T follicular helper cell (primary cell): Measurements from ENCODE around the gene BMAL1.

ENCODE experiments used
- DNase-seq: peaks from one replicate; pipeline ENCODE4 v3.0.0-alpha.2; 2020; ENCODE audit warnings: low read depth

The BMAL1 gene

DNA sequence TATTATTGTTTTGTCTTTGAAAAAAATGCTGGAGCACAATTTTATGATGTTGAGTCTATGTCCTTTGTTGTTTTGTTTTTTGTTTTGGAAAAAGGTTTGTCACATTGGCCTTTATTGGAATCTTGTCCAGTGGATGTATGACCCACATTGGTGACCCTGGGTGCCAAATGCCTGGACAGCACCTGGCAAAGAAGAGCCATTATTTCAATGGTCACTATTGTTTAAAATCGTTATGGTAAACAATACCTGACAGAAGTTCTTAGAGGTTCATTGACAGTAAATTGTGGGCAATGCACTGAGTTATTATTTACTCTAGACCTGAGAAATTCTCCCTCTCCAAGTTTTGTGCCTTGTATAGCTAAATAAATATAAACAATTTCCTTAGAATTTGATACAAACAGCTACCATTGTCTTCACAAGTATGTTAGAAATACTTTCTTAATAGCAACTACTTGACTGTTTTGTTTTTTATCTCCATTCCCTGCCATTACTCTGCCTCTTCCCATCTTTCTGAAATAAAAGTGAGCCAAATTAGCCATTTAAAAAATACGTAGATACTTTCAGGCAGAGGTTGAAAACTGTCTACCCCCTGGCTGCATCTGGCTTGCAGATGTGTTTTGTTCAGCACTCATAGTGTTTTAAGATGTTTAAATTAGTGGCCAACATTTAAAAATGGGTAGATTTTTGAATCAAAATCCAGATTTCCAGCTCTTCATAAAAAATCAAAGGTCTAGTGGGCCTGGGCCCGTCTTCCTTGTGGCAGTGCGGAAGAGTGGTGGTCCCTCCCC is 39.9 kb downstream of the BMAL1 start:
- no peak for DNase-seq

DNA sequence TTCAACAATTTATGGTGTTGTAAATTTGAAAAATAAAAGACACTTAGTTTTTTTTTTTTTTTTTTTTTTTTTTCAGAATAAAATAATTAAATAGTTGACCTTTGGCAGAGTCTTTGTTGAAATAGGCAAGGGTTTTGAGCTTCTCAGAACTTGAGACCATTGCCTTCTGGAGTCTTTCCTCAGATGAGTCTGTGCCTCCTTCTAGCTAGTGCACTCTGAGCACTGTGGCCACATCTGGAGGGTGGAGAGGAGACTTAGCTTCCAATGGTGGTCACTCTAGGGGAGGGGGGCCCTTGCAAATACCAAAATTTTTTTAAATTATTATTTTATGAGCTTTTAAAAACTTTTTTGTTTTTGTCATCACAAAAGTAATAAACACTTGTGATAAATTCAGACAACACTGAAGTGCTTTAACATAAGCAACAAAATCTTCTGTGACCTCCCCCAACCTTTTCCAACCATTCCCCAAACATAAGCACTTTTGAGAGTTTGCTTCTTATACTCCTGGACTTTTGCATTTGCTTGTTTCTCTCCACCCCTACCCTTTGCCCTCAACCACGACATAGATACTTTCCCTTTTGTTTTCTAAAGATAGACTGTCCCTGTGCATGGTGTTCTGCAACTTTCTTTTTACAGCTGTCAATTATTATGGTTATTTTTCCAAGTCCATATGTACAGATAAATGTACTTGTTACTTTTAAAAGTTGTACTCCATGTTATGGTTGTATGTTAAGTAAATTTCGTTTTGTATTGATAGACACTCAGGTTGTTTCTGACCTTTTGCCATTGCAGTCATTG is 41.1 kb downstream of the BMAL1 start:
- DNase-seq, result no peak

DNA sequence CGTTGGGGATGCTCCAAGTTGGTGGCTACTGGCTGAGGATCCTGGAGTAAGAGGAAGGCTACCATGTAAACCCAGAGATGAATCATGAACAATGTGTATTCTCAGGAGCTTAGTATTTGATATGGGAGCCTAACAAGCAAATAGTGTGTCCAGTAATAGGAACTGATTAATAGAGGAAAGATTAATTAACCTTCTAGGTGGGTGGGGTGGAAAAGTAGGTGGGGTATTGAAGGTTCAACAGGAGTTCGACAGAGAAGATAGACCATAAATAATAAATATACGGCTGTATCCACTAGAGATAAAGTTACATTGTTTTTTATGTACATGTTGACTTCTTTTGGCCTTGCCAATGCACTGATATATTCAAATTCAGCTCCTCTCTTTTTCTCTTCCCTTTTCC is 43.1 kb downstream of the BMAL1 start:
- DNase-seq, result no peak

DNA sequence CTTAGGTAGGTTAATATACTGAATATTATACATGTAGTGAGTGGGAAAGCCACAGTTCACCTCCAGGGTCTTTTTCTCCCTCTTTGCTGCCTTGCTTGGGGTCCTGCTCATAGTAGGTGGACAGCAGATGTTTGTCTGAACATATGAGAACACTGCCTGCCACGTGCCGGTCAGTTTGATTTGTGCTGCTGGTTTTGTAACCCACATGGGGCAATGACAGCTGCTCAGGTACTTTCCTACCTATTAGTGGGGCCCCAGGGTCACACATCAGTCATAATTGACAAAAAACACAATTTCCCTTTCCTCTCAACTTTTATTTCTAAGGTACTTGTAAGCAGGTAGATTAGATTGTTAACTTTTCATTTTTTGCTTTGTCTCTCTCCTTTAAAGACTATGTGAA is 43.8 kb downstream of the BMAL1 start:
- no peak for DNase-seq

DNA sequence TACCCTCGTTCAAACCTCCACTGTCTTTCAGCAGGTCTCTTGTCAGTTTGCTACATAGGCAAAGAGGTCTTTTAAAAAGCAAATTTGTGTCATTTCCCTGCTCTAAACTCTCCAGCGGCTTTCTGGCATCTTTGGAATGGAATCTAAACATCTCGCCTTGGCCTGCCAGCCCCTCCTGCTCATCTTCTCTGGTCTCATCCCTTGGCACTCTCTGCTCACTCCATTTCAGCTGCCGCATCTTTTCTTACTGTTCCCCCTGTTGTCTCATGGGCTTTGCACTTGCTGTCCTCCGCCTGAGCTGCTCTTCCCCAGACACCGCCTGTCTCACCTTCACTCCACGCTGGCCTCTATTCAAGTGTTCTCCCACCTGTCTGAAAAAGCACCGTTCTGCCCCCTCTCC is 46.6 kb downstream of the BMAL1 start:
- no peak for DNase-seq

DNA sequence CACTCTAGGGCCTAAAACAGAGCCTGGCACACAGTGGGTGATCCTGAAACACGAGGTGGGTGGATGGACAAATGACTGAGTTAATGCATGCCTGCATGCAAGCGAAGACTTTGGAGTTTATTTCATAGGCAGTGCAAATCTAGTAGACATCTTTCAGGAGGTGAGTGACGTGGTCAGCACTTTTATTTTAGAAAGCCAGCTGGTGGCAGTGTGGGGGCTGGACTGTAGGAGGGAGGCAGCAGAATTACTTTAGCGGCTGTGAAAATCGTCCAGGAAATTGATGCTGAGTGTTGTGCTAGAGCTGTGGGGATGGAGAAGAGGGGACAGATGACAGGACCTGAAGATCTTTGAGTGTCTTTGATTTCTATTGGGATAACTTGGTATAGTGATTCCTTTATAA is 47.1 kb downstream of the BMAL1 start:
- DNase-seq, result no peak

DNA sequence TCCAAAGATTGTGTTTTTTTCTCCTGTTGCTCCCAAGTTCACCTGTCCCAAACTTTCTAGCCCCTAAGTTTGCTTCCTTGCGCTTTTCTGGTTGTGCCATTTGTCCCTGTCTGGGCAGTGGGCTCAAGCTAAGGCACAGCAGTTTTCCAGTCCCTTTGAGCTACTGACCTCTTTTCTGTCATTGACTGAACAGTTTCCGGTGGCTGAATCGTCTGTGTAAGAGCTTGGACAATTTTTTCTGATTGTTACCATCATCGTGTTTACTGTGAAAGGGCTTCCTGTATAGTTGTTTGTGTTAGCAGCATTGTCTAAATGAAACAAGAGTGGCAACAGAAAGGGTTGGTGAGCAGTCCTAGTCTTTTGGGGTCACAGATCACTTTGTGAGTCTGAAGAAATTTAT is 49.8 kb downstream of the BMAL1 start:
- DNase-seq, result no peak

DNA sequence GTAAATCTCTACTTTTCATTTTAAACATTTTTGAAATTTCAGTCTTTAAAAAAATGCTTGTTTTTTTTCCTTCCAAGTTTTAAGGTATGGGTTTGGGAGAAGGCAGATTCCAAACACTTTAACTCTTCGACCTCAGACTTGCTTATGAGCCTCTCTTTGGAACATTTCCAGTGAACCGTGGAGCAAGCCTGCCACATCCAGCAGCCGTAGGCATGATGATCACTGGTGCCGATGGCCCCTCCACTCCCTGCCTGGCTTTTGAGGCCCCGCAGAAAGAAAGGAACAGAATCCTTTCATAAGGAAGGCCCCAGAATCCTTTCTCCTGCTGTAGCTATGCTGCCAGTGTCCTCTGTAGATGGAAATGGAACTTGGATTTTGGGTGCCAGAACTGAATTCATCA is 50.7 kb downstream of the BMAL1 start:
- no peak for DNase-seq

DNA sequence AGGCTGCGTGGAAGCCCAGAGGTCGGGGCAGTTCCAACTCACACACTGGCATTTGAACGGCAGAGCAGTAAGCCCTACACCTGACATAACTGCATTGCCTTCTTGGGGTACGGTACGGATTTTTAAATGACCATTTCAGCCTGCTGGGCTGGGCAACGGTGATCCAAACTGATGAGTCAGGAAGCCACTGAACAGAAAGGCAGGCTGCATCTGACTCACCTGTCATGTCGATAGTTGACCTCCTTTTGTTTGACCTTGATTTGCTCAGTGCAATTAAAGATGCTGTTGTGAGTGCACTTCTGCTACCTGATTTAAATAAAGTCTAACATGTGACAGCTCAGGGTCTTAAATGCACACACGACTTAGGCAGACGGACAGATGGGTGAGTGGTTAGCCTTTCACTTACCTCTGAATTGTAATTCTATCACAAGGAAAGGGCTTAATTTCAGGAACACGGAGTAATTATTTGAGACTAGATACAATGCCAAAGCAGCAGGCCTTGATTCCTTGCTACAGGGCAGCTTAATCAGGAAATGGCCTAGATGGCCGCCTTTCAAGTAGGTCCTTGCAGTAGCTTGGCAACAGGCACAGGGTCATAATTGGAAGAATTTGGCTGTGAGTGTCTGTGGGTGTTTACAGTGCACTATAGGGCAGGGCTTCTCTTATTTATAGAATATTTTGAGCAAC is 52.2 kb downstream of the BMAL1 start:
- no peak for DNase-seq

DNA sequence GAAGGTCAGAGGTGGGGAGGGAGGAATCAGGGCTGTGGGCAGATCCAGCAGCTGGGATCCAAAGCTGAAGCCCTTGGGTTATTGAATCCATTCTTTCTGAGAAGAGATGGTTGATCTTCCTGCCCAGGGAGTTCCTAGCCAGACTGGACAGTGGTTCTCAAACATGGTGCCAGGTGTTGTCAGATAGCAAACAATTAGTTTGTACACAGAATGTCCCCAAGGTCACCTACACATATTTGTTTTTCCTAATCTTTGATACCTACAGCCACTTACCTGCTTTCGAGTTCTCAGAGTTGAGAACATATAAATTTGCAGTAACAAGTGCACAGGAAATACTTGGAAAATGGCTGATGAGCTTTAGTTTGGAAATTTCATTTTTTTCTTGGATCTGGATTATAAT is 54.5 kb downstream of the BMAL1 start:
- no peak for DNase-seq

DNA sequence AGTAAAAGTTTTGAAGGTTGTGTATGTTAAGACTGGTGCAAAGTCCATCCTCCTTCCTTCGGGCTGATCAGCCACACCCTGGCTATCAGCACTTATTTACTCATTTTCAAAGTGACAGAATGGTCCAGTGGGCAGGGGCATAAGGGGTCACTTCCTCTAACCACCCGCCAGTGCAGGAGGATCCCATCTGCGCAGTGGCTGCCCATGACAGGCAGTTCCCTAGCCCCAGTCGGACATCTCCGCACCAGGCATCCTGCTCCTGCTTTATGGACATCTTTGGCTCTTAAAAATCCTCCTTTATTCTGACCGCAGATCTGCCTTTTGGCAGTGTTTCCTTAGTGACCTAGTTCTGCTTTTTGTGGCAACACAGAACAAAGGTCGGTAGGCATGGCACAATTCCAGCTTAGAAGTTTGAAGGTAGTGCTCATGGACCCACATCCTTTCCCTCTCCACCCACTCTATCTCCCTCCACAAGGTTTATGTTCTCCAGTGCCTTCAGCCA is 55.9 kb downstream of the BMAL1 start:
- no peak for DNase-seq

DNA sequence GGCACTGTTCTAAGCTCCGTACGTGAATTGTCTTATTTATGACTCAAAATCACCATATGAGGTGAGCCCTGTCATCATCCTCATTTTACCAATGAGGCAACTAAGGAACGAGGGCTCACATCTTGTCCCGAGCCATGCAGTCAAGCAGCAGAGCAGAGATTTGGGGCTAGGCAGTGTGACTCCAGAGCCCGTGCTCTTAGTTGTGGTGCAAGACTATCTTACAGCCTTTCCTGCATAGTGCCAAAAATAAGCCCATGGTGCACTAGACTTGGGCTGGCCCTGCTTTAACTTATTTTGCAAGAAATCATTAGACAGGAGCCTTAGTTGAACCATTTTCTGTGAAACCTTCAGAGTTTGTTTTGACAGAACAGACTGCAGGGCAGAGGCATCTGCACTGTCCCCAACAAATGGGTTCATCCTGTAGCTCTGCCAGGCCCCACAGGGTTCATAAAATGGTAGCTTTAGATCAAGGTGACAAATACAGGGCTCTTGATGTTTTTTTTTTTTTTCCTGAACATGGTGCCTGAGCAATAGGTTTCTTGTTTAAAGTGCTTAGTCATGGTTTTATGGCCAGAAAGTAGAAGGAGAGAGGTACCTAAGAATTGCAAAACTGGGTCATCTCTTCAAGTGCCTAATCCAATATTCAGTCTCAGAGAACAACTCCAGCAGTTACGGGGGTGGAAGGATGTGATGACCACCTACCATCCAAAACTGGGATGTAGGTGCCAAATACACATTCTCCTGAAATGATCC is 56.6 kb downstream of the BMAL1 start:
- DNase-seq, result no peak

DNA sequence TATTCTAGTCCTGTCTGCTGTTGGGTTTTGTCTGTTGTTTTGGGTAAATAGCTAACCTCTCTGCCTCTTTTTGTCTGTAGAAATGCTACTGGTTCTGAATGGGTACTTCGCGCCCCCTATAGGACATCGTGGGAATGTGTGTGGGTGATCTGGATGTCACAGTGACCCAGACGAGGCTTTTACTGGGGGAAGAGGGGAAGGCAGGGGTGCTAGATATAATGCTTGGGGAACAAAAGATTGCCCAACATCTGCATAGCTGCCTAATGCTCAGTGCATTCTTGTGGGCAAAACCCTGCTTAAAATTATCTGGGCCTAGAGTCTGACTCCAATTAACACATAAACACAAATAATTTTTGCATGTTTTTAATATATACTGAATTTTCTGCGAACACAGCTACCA is 57.7 kb downstream of the BMAL1 start:
- peak; percentile 60 for DNase-seq

DNA sequence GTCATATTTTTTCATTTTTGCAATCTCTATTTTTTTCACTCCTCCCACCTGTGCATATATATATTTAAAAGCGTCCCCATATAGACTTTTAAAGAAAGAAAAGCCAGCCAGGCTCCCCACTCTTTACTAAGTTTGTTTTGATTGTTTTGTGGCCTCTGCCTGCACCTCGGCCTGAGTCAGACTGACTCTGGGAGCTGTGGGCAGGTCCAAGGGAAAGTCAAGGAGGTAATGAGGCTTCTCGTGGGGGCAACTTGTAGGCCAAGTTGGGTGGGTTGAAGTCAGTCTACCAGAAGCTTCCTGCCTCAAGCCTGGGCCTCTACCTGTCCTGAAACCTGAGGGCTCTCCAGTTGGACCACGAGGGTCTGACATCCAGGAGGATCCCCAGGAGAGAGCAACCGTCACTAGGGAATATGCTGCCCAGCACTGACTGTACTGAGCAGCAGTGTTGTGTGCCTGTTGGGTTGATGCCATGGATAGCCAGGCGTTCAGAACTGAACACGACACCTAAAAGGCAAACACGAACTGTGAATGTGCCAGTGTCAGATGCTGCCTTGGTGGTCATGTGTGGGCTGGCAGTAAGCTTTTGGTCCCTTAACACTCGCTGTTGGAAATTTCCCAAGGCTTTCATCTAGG is 58.8 kb downstream of the BMAL1 start:
- DNase-seq, result no peak

DNA sequence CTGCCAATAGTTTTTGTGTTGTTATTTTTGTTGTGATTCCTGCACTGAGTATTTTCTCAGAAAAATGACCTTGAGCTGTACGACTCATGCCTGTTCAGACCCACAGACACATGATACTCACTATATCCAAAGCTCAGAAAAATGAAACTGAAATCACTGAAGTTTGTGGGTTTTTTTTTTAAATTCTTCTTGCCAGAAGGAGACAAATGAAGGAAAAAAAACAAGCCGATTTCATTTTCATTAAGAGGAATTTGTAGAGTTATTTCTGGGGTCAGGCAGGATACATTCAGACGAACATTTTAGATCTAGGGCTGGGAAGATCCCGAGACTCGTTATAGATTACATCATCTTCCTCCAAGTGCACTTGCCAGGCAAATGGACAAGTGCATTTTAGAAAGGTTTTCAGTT is 60.4 kb downstream of the BMAL1 start:
- DNase-seq, result no peak

DNA sequence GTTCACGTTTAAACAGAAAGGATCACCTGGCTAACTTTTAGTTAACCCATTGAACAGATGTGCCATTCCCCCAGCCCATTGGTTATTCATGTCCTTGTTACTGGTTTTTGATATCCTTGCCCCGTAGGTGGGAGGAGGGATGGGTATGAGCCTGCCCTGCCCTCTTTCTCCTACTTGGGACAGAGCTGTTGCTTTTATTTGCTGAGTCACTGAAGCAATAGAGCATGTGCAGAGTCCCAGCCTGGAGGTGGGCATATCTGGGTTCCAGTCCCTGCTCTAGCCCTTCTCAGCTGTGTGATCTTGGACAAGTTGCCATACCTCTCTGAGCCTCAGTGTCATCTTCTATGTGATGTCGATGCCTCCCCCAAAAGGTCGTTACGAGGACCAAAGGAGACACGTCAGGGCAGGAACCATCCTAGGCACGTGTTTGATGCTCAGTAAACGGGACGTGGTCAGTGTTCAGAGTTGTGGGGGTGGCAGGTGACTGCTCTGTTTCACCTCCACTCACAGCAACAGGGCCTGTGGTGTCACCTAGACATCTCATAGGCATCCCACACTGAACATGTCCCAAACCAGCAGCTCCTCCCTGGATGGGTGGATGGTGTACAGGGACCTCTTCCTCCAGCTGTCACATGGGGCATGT is 61.0 kb downstream of the BMAL1 start:
- no peak for DNase-seq

DNA sequence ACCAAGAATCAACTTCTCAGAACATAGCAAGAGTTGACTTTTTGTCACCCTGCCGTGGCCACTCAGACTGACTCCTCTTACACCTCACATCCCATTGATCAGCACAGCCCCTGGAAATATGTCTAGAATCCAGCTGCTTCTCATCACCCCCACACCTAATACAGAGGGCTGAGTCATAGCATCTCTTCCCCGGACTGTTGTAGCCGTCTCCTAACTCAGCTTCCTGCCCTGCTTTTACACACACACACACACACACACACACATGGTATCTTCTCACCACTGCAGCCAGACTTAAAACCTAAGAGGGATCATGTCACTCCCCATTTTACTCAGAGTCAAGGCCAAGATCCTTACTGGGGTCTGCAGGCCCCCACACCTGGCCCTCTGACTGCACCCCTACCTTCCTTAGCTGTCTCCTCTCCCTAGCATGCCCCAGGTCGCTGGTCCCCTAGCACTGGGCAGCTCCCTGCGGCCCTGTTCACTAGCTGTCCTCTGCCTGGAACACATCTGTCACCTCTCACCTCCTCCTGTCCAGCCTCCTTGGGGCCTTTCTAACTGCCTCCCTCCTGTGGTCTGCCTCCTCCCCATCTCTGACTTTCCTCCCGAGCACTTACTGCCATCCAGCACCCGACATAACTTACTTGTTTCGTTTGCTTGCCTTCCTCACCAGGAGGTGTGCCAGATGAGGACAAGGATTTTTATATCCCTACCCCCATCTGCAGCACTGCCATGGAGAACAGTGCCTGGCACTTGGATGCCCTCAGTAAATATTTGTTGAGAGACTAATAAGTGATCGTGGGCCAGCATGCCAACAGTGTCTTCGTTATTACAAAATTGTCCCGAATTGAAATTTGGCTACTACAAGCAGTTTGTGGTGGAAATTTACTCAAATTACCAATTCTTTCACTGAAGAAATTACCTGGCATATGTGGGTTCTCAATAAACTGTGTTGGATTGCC is 61.9 kb downstream of the BMAL1 start:
- peak; percentile 10 for DNase-seq

DNA sequence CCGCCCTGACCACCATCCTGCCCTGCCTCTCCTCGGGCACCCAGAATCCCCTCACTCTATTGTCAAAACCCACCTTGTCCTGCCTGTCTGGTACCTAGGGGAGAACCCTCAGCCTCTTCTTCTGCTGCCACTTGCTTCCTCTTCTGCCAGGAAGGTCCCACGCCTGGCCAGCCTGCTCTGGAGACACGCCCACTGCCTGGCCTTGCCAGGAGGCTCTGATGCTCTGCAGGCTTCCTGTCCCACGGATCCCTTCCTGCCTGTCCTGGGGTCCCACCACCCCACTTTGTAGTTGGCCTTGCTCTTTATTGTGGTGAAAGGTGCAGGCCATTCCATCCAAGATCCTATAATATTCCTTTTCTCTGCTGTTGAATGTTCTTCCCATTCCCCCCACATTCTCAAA is 63.4 kb downstream of the BMAL1 start:
- no peak for DNase-seq

DNA sequence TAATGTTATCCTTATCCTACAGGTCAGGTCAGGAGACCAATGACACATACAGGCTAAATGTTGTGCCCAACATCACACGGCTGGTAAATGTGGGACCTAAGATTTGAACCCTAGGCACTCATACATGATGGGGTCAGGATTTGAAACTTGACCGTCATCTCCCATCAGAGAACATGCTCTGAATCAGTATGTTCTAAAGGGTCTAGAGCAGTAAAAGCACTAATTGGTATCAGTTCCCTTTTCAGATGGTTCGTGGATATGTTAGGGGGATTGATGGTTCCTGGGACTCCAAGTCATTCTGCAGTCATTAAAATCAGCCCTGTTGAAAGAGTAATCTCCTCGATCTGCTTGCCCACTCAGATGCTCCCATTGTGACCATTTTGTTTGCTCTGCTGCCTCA is 65.5 kb downstream of the BMAL1 start:
- DNase-seq, result no peak
